HG02970 (cell line): Measurements from ENCODE around the gene NAALADL2.

Experiments used
- ATAC-seq: cut with Tn5 transposase; IDR thresholded peaks from one replicate; pipeline ENCODE4 v1.9.1; 2021; ENCODE audit warnings: mild to moderate bottlenecking, moderate library complexity, moderate number of reproducible peaks; ENCODE audit not compliant: unreplicated experiment, low FRiP score

The NAALADL2 gene

GRCh38 chr3:174959556-174960065 lies 100.5 kb downstream of the NAALADL2 start:
- ATAC-seq = no peak

- ATAC-seq = no peak
These were observed 101.8 kb downstream of the NAALADL2 start for GRCh38 chr3:174960898-174961297.

- no peak for ATAC-seq
These were observed 114.3 kb downstream of the NAALADL2 start for GRCh38 chr3:174973465-174973864.

GRCh38 chr3:174986685-174987084 lies 127.6 kb downstream of the NAALADL2 start:
- ATAC-seq = no peak

GRCh38 chr3:175001091-175001490 lies 142.0 kb downstream of the NAALADL2 start:
- no peak for ATAC-seq

- no peak for ATAC-seq
These were observed 143.6 kb downstream of the NAALADL2 start for GRCh38 chr3:175002732-175003143.

- no peak for ATAC-seq
These were observed 144.5 kb downstream of the NAALADL2 start for GRCh38 chr3:175003590-175003989.

- no peak for ATAC-seq
These were observed 146.1 kb downstream of the NAALADL2 start for GRCh38 chr3:175005193-175005592.

GRCh38 chr3:175005881-175006280 lies 146.7 kb downstream of the NAALADL2 start:
- ATAC-seq = no peak

- no peak for ATAC-seq
These were observed 148.2 kb downstream of the NAALADL2 start for GRCh38 chr3:175007306-175007705.

GRCh38 chr3:175009295-175009694 lies 150.2 kb downstream of the NAALADL2 start:
- no peak for ATAC-seq

- ATAC-seq = no peak
These were observed 156.0 kb downstream of the NAALADL2 start for GRCh38 chr3:175015056-175015635.

- ATAC-seq = no peak
These were observed 160.0 kb downstream of the NAALADL2 start for GRCh38 chr3:175018946-175019727.

GRCh38 chr3:175020101-175020500 lies 161.0 kb downstream of the NAALADL2 start:
- ATAC-seq = no peak

GRCh38 chr3:175029828-175030227 lies 170.7 kb downstream of the NAALADL2 start:
- ATAC-seq = no peak

GRCh38 chr3:175039875-175040274 lies 180.7 kb downstream of the NAALADL2 start:
- no peak for ATAC-seq

- ATAC-seq = no peak
These were observed 182.2 kb downstream of the NAALADL2 start for GRCh38 chr3:175041369-175041768.

- no peak for ATAC-seq
These were observed 187.5 kb downstream of the NAALADL2 start for GRCh38 chr3:175046601-175047000.

GRCh38 chr3:175047786-175048185 lies 188.7 kb downstream of the NAALADL2 start:
- no peak for ATAC-seq

- ATAC-seq = no peak
These were observed 198.3 kb downstream of the NAALADL2 start for GRCh38 chr3:175057401-175057800.

GRCh38 chr3:175059788-175060187 lies 200.7 kb downstream of the NAALADL2 start:
- no peak for ATAC-seq

- no peak for ATAC-seq
These were observed 206.4 kb downstream of the NAALADL2 start for GRCh38 chr3:175065497-175065896.
